SK-N-SH (cell line): ENCODE results near the gene SORL1. TPM values are rescaled to one million over a fixed set of nuclear protein-coding genes. Genes with fewer than 3 reads are reported as not detected.

Experiments used
- CTCF ChIA-PET: fragments of 300-600, 350-600 bp; formaldehyde crosslinking; extraction: SDS; loops from one replicate; lab custom pipeline; 2021; lab: Yijun Ruan, JAX
- POLR2A ChIA-PET: fragments of 350-600 bp; sonication (Branson Sonifier 250); formaldehyde crosslinking; extraction: SDS; loops from one replicate; lab custom pipeline; 2020; ENCODE audit warnings: antibody characterized with exemption, inconsistent platforms; lab: Yijun Ruan, JAX
- DNase-seq: peaks from one replicate; pipeline ENCODE4 v3.0.0; 2012
- H2AFZ ChIP-seq: fragments of 200-600 bp; sonication (generic); 2 replicates; pipeline ENCODE4 v1.8.1; 2016; ENCODE audit warnings: antibody characterized with exemption, mild to moderate bottlenecking, low read depth
- H3F3A ChIP-seq: fragments of 200-600 bp; sonication (generic); replicated peaks from 2 replicates; pipeline ENCODE3; 2016; ENCODE audit warnings: antibody characterized with exemption, mild to moderate bottlenecking; ENCODE audit not compliant: insufficient read depth
- H3K27ac ChIP-seq, 2 experiments: fragments of 200-500 bp in 1 of 2; fragments of 200-600 bp in 1 of 2; sonication (Bioruptor generic) in 1 of 2; sonication (generic), shearing (Covaris generic) in 1 of 2; 2 replicates each; pipeline versions ENCODE4 v1.5.1 to v1.6.1; 2014 to 2016; ENCODE audit warnings: low read depth in 2 of 2, inconsistent platforms in 1 of 2, low read length in 1 of 2, mild to moderate bottlenecking in 1 of 2, mixed read lengths in 1 of 2
- H3K27me3 ChIP-seq: fragments of 200-600 bp; sonication (generic), shearing (Covaris generic); 2 replicates; pipeline ENCODE4 v1.6.1; 2016; ENCODE audit warnings: mixed run types; ENCODE audit not compliant: insufficient read depth
- H3K36me3 ChIP-seq, 2 experiments: fragments of 200-500 bp in 1 of 2; fragments of 200-600 bp in 1 of 2; sonication (Bioruptor generic) in 1 of 2; sonication (generic) in 1 of 2; replicated peaks in 1 of 2; 2 replicates each; pipeline versions ENCODE3 to v1.5.1; 2014 to 2016; ENCODE audit warnings: low read length in 1 of 2, mild to moderate bottlenecking in 1 of 2; ENCODE audit not compliant: insufficient read depth in 2 of 2, control insufficient read depth in 1 of 2
- H3K4me1 ChIP-seq, 2 experiments: fragments of 200-500 bp in 1 of 2; fragments of 200-600 bp in 1 of 2; sonication (Bioruptor generic) in 1 of 2; sonication (generic), shearing (Covaris generic) in 1 of 2; 2 replicates each; pipeline versions ENCODE4 v1.5.1 to v1.6.1; 2014 to 2016; ENCODE audit warnings: low read depth in 1 of 2, low read length in 1 of 2, mixed run types in 1 of 2; ENCODE audit not compliant: insufficient read depth in 2 of 2, control insufficient read depth in 1 of 2
- H3K4me2 ChIP-seq: fragments of 200-600 bp; sonication (generic), shearing (Covaris generic); 2 replicates; pipeline ENCODE4 v1.6.1; 2017; ENCODE audit warnings: mixed run types
- H3K4me3 ChIP-seq, 2 experiments: fragments of 200-500 bp in 1 of 2; fragments of 200-600 bp in 1 of 2; sonication (Bioruptor generic) in 1 of 2; sonication (generic), shearing (Covaris generic) in 1 of 2; 2 replicates each; pipeline versions ENCODE4 v1.5.1 to v1.8.1; 2014 to 2016; ENCODE audit warnings: low read depth in 2 of 2, inconsistent platforms in 1 of 2, low read length in 1 of 2, mild to moderate bottlenecking in 1 of 2, mixed read lengths in 1 of 2, moderate library complexity in 1 of 2
- H3K79me2 ChIP-seq: fragments of 200-600 bp; sonication (generic); 2 replicates; pipeline ENCODE4 v1.8.1; 2017; ENCODE audit warnings: mild to moderate bottlenecking; ENCODE audit not compliant: insufficient read depth
- H3K9ac ChIP-seq: fragments of 200-600 bp; sonication (generic); 2 replicates; pipeline ENCODE4 v1.6.1; 2017; ENCODE audit warnings: mixed run types
- H3K9me2 ChIP-seq: fragments of 200-600 bp; sonication (generic); 2 replicates; pipeline ENCODE4 v1.6.1; 2017; ENCODE audit warnings: mixed run types
- H3K9me3 ChIP-seq: fragments of 200-600 bp; sonication (generic); 2 replicates; pipeline ENCODE4 v1.6.1; 2017; ENCODE audit warnings: mixed run types, mild to moderate bottlenecking, moderate library complexity
- H4K20me1 ChIP-seq: fragments of 200-600 bp; sonication (generic); 2 replicates; pipeline ENCODE4 v1.6.1; 2017; ENCODE audit warnings: mild to moderate bottlenecking, mixed run types; ENCODE audit not compliant: insufficient read depth
- FOSL2 ChIP-seq: IDR thresholded peaks from 2 replicates; pipeline ENCODE4 v1.4.0; 2012; ENCODE audit warnings: low read depth, mild to moderate bottlenecking, moderate library complexity, borderline replicate concordance
- IRF3 ChIP-seq: fragments of 150-350 bp; IDR thresholded peaks from 2 replicates; pipeline ENCODE4 v1.6.1; 2016; ENCODE audit warnings: mild to moderate bottlenecking, low read depth, low read length
- JUND ChIP-seq: IDR thresholded peaks from 2 replicates; pipeline ENCODE4 v1.4.0; 2012
- MXI1 ChIP-seq: IDR thresholded peaks from 2 replicates; pipeline ENCODE4 v1.6.1; 2012; ENCODE audit warnings: mild to moderate bottlenecking, low read depth, low read length, improper control_type of control experiment
- NFIC ChIP-seq: IDR thresholded peaks from 2 replicates; pipeline ENCODE4 v1.4.0; 2012; ENCODE audit warnings: borderline replicate concordance
- NRF1 ChIP-seq: IDR thresholded peaks from 2 replicates; pipeline ENCODE4 v1.6.1; 2012; ENCODE audit warnings: low read depth, mild to moderate bottlenecking, low read length
- PBX3 ChIP-seq: IDR thresholded peaks from 2 replicates; pipeline ENCODE4; 2012
- POLR2AphosphoS5 ChIP-seq: IDR thresholded peaks from 2 replicates; pipeline ENCODE4 v1.6.1; 2012; ENCODE audit warnings: low read depth, low read length
- RCOR1 ChIP-seq: fragments of 150-350 bp; IDR thresholded peaks from 2 replicates; pipeline ENCODE4 v1.6.1; 2017; ENCODE audit warnings: antibody characterized with exemption, low read length
- RXRA ChIP-seq: IDR thresholded peaks from 2 replicates; pipeline ENCODE4 v1.4.0; 2012; ENCODE audit warnings: low read depth, mild to moderate bottlenecking, borderline replicate concordance
- SIN3A ChIP-seq: IDR thresholded peaks from 2 replicates; pipeline ENCODE4 v1.6.1; 2012; ENCODE audit warnings: low read depth, mild to moderate bottlenecking, low read length, moderate library complexity, borderline replicate concordance
- TEAD4 ChIP-seq: IDR thresholded peaks from 2 replicates; pipeline ENCODE4 v1.4.0; 2012; ENCODE audit warnings: mild to moderate bottlenecking, borderline replicate concordance; ENCODE audit not compliant: insufficient read depth
- YY1 ChIP-seq: IDR thresholded peaks from 2 replicates; pipeline ENCODE4 v1.4.0; 2012; ENCODE audit warnings: low read depth, mild to moderate bottlenecking
- ZBTB33 ChIP-seq: IDR thresholded peaks from 2 replicates; pipeline ENCODE4 v1.4.0; 2012; ENCODE audit warnings: low read depth, borderline replicate concordance
- WGBS: methylation state at CpG from one replicate; pipeline ENCODE4 v1.1.6; 2017; ENCODE audit warnings: low lambda C conversion rate; 5-methylcytosine and 5-hydroxymethylcytosine counted together
- polyA plus RNA-seq, 3 experiments: library from polyadenylated mRNA; depleted of rRNA; stranded (reverse); fragments of >200 nt; gene quantifications; 2 replicates each; pipeline ENCODE4 v1.2.3, GENCODE V29; 2012

The SORL1 gene
- polyA plus RNA-seq, 1 of the 3 experiments (the other 2 are of a cell fraction), result 7.1 TPM

- no peak overlapping the region for H3K4me2 ChIP-seq
- WGBS, result 69% methylated on average over 4 of the region's 4 CpGs
These were observed 12.8 kb upstream of the SORL1 start for GRCh38 chr11:121439337-121439736.

More at GRCh38 chr11:121439337-121439736, 12.8 kb upstream of the SORL1 start:
- POLR2A ChIA-PET, result no interaction called here
- Histone ChIP-seq H3K4me1 (no peaks in the 10 kb centered on the region), H3K27ac (no peak overlapping the region), H3K79me2 (no peaks in the 10 kb centered on the region), H3K9me2 (no peaks in the 10 kb centered on the region), H2AFZ (no peak overlapping the region), H3K4me3 (no peak overlapping the region), H3K9ac (no peak overlapping the region), H3F3A (no peaks in the 10 kb centered on the region), H3K9me3 (no peaks in the 10 kb centered on the region), H3K27me3 (no peaks in the 10 kb centered on the region; the same call in 1 of the 2 replicates), H4K20me1 (no peaks in the 10 kb centered on the region), H3K36me3 (no peaks in the 10 kb centered on the region)
- no peak for DNase-seq
- no peak for TF ChIP-seq RCOR1
- TF ChIP-seq JUND, result no peak
- TF ChIP-seq SIN3A, result no peak
- no peak for TF ChIP-seq TEAD4
- TF ChIP-seq ZBTB33, result no peak
- no peak for TF ChIP-seq NRF1
- no peak for TF ChIP-seq YY1
- no peak for TF ChIP-seq RXRA
- no peak for TF ChIP-seq PBX3
- TF ChIP-seq NFIC, result no peak
- no peak for TF ChIP-seq FOSL2
- TF ChIP-seq POLR2AphosphoS5, result no peak
- no peak for TF ChIP-seq MXI1
- no peak for TF ChIP-seq IRF3
- CTCF ChIA-PET, result no interaction called here
